ENCODE results near the gene ZSCAN25.
"Not testable (repeated sequence)": the region's sequence is repeated elsewhere in the genome, so short reads cannot be mapped to it uniquely, and the experiment has no call there.

The ZSCAN25 gene

DNA sequence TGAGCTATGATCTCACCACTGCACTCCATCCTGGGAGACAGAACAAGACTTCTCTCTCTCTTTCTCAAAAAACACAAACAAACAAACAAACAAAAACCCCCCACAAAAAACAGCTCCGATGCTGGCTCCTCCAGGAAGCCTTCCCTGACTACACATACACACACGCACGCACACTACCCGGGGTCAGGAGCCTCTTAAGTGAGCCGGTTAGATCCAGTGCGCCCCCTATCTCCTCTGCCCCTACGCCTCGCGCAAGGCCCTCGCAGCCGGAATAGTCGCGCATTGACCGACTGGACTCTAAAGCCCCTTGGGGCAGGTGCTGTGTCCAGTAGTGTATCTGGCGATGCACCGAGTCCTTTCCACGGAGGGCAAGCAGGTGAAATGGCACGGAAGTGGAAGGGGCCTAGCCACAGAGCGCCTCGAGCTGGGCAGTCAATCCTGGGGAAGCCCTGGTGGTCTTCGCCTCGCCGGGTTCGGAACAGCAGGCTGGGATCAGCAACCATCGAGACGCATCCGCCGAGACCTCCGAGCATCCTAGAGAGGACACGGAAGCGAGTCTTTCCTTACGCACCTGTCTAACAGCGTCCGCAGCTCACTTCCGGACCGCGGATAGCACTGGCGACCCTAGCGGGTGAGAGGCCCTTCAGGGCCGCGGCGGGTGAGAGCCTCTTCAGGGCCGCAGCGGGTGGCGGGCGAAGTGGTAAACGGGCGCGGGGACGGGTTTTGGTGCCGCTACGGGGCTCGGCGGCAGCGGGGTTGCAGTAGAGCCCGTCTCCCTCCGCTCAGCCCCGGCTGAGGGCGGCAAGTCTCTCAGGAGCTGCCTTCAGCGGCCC, at the start of gene ZSCAN25:
ZSCAN25 (plus strand) TSS at position 588 of the 833 bp plus-strand sequence. CDS start 2,661 bp downstream, outside the sequence.
- DNase-seq: peak; percentile 91

DNA sequence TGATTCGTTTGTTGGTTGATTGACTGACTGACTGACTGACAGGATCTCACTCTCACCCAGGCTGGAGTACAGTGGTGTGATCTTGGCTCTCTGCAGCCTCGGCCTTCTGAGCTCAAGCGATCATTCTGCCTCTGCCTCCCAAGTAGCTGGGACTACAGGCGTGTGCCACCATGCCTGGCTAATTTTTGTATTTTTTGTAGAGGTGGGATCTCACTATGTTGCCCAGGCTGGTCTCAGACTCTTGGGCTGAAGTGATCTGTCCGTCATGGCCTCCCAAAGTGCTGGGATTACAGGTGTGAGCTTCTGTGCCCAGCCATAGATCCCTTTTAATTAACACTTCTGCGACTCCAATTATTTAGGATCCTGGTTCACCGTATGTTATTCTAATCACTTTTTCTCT, 48.0 kb upstream of the ZSCAN25 start:
- not testable (repeated sequence) for DNase-seq

DNA sequence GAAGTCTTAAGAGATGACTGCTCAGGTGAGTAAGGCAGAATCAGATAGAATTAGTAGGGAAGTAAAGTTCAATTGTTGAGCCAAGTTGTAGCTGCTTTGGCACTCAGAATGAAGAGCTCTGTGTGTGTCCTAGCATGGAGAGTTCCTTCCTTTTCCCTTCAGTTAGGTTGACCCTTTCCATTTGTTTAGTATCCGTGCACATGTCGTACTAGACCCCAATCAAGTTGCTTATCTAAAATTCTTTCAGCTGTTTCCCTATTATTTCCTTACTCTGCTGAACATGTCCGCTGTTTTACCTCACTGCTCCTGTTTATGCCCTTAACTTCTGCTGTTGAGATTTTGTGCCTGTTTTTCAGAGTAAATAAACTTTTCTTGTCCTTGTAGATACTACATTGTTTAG, 45.0 kb upstream of the ZSCAN25 start:
- no peak for DNase-seq

DNA sequence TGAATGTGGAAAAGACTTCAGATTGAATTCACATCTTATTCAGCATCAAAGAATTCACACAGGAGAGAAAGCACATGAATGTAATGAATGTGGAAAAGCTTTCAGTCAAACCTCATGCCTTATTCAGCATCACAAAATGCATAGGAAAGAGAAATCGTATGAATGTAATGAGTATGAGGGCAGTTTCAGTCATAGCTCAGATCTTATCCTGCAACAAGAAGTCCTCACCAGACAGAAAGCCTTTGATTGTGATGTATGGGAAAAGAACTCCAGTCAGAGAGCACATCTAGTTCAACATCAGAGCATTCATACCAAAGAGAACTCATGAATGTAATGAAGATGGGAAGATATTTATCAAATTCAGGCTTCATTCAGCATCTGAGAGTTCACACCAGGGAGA, 43.5 kb upstream of the ZSCAN25 start:
- DNase-seq: no peak

DNA sequence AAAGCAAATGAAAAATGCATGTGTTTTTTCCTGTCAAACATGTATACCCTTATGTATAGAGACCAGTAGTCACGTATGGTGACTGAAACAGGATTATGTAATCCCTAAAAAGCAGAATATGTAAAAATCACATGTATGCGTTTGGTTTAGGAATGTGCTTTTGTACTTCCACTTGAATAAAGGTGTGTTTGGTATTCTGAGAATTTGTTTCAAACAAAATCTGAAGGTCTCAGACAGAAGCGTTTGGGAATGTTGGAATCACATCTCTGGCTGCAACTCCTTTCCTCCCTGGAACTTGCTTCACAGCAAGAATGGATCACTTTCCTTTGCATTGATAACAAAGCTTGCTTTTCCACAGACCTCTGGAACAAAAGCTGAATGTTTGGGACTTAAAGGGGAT, 40.5 kb upstream of the ZSCAN25 start:
- DNase-seq: no peak

DNA sequence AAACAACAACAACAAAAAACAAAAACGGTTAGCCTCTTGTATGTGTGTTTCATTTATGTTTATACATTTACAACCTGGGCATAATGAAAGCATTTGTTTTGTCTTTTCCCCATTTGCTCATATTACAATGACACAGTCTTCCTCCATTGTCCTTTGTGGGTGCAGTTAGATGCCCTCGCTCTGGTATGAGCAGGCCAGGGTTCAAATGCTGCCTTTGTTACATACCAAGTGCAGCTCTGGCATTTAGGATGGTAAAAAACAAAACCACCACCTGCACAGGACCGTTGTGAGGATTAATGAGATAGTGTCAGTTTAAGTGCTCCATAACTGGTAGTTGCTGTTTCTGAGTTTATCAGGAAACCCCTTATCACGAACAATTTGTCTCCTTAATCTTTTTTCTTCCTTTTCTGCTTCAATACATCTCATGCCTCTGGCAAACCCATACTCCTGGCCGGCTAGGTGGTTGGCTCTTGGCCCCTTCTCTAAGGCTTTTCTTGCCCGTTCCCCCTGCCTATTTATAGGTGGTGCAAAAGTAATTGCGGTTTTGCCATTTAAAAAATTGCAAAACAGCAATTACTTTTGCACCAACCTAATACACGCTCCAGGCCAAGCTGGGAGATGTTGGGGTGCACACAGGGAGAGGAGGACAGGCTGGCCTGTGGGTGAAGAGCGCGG, 37.3 kb upstream of the ZSCAN25 start:
- no peak for DNase-seq

DNA sequence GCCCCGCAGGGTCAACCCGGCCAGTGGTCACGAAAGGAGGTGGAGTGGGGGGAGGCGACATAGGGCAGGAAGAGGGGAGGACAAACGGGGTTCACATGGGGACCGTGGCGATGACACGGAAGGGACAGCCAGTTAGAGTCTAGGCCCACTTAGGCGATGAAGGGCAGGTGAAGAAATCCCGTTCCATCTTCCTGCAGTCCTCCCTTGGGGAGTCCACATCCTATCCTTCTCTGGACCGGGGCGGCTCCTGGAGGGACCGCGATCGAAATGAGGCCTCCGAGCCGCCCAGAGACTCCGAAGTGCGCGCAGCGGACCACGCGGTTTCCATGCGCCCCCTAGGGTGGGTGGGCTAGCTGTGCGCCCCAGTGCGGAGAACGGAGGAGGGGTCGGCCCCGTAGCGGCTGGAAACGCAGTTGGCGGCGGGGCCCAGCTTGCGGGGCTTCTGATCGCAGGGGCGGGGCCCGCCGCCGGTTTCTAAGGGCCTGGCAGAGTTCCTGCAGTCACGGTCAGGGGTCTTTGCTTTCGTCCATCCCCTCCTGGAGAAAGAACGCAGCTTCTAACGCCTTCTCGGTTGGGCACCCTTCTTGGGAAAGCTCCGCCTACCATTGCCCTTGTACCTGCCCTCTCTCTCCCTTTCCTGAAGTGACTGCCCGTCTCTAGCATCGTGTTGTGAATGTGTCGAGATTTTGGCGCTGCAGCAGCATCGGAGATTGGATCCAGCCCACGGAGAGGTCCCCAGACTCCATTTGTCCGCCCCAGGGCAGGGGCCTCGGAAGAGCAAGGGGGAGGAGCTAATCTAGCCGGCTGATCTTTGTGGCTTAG, 36.6 kb upstream of the ZSCAN25 start:
- peak; percentile 75 for DNase-seq

DNA sequence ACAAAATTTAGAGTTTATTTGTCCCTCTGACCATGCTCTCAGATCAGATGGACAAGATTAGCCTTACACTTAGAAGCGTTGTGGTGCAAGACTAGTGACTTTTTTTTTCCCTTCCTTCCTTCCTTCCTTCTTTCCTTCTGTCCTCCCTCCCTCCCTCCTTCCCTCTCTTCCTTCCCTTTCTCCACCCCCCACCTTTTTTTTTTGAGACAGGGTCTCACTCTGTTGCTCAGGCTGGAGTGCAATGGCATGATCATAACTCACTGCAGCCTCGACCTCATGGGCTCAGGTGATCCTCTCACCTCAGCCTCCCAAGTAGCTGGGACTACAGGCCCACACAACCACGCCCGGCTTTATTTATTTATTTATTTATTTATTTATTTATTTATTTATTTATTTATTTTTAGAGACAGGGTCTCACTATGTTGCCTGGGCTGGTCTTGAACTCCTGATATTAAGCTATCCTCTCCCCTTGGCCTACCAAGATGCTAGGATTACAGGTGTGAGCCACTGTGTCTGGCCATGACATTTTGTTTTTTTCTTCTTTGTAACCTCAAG, 35.9 kb upstream of the ZSCAN25 start:
- not testable (repeated sequence) for DNase-seq

DNA sequence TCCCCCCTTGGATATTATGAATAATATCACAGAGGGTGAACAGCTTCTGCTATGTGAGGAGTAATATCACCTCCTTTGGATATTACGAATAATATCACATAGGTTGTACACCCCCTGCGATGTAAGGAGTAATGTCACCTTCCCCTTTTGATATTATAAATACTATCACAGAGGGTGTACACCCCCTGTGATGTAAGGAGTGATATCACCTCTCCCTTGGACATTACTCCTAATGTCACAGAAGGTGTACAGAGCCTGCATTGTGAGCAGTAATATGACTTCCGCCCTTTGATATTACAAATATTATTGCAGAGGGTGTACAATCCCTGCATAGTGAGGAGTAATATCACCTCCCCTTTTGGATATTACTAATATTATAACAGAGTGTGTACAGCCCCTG, 27.9 kb upstream of the ZSCAN25 start:
- DNase-seq: no peak

DNA sequence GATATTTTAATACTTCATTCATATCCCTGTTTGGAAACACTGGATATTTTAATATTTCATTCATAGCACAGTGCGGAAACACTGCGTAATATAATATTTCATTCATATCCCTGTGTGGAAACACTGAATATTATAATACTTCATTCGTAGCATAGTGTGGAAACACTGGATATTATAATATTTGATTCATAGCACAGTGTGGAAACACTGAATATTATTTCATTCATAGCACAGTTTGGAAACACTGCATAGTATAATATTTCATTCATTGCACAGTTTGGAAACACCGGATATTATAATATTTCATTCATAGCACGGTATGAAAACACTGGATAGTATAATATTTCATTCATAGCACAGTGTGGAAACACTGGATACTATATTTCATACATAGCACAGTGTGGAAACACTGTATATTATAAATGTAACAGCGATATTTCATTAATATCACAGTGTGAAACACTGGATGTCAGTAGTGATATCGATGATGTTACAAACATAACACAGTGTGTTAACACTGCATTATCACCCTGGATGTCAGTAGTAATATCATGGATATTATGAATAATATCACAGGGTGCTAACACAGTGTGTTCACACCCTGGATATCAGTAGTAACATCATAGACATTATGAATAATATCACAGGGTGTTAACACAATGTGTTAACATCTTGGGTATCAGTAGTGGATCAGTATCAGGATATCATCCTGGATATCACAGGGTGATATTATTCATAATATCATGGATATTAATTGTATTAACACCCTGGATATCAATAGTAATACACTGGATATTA, 21.6 kb upstream of the ZSCAN25 start:
- no peak for DNase-seq

DNA sequence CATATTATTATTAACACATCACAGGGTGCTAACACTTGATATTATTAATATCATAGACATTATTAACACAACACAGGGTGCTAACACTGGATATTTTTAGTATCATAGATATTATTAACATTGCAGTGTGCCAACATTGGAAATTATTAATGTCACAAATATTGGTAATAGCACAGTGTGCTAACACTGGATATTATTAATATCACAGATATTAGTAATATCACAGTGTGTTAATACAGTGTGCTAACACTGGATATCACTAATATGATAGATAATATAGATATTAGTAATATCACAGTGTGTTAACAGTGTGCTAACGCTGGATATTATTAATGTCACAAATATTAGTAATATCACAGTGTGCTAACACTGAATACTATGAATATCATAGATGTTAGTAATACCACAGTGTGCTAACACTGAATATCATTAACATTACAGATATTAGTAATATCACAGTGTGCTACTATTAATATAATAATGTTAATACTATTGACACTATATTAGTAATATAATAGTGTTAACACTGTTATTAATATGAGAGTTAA, 20.3 kb upstream of the ZSCAN25 start:
- no peak for DNase-seq

DNA sequence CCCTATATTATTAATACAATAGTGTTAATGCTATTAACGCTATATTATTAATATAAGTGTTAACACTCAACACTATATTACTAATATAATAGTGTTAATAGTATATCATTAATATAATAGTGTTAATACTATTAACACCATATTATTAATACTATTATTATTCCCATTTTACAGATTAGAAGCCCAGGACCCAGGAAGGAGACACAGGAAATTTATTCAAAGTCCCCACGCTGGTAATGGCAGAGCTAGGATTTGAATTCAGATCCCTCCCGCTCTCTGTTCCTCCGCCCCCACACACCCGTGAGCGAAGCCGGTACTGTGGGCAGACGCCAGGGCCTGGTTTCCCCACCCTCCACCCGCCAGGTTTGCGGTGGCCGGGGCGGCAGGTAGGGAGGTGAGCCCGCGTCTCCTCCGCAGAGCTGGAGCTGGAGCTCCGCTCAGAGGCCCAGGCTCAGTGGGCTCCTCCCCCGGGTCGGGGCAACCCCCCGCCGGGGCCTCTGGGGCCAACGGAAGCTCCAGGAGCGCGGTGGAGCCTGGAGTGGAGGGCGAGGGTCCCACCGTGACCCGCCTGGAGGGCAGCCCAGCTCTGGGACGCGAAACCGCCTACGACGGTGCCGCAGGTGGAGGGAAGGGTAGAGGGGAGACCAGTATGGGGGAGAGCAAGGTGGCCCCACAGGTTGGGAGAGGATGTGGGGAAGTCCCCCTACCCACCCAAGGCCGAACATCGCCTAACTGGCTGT, 18.8 kb upstream of the ZSCAN25 start, which contains the start of gene TMEM225B:
TMEM225B (plus strand) TSS at position 506 of the 740 bp plus-strand sequence. CDS start 6,122 bp downstream, outside the sequence.
- DNase-seq: no peak

DNA sequence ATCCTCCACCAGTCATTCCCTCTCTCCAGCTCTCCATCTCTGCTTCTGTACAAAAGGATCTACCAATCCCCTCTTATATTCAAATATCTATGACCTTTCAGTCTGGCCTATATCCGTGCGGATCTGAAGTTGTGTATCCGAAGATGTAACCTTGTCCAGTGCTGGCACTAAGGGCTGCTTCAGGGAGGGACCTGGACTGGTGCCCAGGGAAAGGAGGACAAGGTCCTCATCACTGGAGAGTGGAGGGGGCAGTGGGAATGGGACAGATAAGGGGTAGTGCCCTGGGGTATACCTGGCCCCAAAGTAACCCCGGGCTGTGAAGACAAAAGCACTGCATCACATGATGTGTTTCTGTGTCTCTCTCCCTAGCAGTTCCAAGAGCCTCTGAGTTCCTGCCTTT, 16.9 kb upstream of the ZSCAN25 start:
- DNase-seq: no peak

DNA sequence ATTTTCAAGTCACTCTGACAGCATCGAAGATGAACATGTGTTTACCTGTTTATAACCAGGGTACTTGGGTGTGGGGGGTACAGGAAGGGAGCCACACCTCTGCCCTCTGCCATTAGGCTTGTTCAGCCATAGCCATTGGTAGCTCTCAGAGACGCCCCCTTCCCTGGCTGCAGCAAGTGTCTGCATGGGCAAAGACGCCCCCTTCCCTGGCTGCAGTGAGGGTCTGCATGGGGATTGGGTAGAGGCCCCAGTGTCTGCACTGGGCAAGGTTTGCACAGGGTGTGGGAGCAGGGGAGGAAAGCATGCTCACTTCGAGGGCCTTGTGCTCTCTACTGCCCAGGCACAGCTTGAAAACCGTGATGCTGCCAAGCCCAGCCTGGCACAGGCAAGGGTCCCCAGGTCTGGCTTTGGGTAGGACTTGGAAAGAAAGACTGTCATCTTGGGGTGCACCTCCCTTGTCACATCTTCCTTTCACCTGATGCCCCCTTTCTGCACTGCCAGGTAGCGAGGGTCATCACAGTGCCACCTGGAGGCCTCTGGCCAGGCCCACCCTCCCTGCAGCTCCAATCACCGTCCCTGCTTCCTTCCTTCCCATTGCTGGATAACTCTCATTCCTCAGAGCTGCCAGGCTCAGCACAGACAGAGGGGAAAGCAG, 15.0 kb upstream of the ZSCAN25 start:
- DNase-seq: no peak

DNA sequence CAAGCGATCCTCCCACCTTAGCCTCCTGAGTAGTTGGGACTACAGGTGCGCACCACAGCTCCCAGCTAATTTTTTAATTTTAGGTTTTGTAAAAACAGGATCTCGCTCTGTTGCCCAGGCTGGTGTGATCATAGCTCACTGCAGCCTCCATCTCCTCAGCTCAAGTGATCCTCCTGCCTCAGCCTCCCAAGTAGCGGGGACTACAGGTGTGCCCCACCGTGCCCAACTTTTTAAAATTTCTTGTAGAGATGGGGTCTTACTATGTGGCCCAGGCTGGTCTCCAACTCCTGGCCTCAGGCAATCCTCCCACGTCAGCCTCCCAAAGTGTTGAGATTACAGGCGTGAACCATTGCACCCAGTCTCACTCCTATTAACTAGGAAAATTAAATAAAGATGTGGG, 11.2 kb upstream of the ZSCAN25 start:
- DNase-seq: no peak

DNA sequence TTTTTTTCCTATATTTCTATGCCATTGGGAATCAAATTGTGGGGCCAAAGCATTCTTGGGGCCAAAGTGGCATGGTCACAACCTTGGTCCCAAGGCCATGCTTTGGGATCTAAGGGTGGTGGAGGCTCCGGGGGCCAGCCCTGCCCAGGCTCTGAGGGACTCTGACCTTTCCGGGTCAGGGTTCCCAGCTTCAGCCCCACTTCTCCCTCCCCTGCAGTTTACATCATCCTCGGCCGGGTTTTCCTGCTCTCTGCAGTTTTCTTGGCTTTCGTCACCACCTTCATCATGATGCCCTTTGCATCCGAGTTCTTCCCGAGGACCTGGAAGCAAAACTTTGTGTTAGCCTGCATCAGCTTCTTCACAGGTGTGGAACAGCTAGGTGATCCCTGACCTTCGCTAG, 10.2 kb upstream of the ZSCAN25 start:
- DNase-seq: no peak

DNA sequence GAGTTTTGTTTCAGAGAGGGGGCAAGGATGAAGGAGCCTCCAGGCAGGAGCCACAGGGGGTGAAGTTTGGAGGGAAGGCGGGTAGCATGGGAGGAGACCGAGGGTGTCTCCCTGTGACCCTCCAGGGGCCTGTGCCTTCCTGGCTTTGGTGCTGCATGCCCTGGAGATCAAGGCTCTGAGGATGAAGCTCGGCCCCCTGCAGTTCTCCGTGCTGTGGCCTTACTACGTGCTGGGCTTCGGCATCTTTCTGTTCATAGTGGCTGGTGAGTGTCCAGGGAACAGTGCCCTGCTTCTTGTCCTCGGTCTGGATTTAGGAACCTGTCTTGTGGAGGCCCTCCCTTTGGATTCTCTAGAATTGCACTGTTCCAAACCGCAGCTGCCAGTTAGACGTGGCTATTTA, 9.2 kb upstream of the ZSCAN25 start:
- no peak for DNase-seq

DNA sequence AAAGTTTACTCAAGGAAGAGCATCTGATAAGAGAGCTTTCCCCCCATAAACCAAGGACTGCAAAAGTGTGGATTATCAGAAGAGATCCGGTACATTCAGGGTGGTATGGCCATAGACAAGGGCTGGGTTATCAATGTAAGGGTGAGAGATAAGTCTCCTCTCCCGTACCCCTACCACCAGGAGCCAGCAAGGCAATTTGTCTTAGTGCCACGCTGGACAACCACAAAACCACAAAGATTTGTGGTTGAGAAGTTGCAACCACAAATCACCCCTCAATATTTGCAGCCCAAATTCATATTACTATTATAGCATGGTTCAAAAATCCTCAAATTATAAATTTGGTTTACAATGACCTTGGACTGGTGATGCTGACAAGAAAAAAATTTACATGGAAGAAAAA, 2.3 kb upstream of the ZSCAN25 start:
- no peak for DNase-seq

DNA sequence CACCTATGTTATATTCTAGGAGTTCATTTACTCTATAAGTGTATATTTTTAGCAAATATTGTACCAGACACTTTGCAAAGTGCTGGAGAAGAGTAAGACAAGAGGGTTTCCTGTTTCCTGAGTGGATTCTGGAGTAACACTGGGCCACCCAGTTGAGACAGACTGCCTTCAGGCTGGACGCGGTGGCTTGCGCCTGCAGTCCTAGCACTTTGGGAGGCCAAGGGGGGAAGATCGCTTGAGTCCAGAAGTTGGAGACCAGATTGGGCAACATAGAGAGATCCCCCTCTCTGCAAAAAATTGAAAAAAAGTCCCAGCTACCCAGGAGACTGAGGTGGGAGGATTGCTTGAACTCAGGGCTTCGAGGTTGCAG, 772 bp upstream of the ZSCAN25 start:
- DNase-seq: no peak

DNA sequence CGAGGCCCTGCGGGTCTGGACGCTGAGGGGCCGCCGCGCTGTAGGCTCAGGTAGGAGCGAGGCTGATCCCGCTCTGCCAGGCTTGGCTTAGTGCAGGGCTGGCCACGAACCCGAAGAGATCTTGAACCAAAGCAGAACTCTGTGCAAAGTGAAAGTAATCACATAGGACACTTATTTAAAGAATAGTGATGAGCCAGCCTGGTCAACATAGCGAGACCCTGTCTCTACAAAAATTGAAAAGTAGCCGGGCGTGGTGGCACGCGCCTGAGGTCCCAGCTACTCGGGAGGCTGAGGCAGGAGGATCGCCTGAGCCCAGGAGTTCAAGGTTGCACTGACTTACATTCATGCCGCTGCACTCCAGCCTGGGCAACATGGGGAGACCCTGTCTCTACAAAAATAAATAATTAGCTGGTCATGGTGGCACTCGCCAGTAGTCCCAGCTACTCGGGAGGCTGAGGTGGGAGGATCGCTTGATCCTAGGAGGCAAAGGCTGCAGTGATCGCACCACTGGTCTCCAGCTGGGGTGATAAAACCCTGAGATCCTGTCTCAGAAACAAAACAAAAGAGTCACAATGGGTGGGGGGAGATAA, 541 bp downstream of the ZSCAN25 start:
- DNase-seq: no peak
